ENCODE results near the gene CRB1.

Gene CRB1

GRCh38 chr1:197304638-197305200 is 36.7 kb downstream of the CRB1 start:
- no peak for DNase-seq (ENCODE audit: low read depth)

DNA sequence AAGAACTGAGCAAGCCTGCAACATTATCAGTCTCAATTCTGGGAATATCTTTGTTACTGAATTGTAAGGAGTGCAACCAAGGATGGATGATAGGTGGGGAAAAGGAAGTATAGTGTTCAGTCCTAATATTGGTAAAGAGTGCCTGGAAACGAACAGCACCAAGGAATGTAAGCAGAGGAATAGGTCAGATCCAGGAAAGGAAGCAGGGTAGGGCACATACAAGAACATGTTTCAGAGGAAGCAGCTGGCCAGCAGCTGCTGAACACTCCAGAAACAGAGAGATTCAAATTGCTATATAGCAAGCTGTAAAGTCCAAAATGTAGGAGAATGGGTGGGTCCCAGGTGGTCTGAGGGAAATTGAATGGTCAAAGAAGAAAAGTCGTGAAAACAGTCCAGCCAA is 37.9 kb downstream of the CRB1 start:
- DNase-seq (ENCODE audit: low read depth) = no peak

GRCh38 chr1:197306381-197307062 is 38.5 kb downstream of the CRB1 start:
- no peak for DNase-seq (ENCODE audit: low read depth)

DNA sequence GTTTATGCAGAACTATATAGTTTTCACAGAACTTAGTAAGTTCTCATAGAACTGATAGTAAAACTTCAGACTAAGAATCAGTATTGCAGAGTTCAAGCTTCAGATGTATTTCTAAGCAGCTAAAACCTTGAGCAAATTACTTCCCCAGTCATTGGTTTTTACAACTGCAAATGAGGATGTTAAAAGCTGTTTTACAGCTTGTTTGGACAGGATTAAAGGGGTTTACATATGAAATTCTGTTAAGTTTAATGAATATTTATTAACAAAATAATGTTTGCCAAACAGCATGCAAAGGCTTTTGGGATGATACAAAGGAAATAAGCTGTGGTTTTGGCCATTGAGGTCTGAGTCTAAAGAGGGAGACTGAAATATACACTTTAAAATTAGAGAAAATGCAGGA is 39.1 kb downstream of the CRB1 start:
- DNase-seq (ENCODE audit: low read depth) = no peak

DNA sequence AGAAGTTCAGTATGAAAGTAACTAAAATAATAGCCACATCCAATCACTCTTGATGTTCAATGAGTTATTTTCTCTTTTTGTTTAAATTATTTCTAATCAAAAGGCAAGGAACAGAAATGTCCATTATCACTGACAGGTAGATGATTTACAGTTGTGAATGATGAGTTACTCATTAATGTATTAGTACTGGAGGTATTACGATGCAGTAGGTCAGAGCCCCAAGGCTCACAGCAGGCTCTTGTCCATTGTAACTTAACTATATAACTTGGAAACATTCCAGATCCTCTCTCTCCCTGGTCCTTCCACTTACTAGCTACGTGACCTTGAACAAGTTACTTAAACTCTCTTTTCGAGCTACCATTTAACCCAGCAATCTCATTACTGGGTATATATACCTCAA is 39.5 kb downstream of the CRB1 start:
- DNase-seq (ENCODE audit: low read depth) = no peak

GRCh38 chr1:197311081-197311480 is 43.0 kb downstream of the CRB1 start:
- no peak for DNase-seq (ENCODE audit: low read depth)

DNA sequence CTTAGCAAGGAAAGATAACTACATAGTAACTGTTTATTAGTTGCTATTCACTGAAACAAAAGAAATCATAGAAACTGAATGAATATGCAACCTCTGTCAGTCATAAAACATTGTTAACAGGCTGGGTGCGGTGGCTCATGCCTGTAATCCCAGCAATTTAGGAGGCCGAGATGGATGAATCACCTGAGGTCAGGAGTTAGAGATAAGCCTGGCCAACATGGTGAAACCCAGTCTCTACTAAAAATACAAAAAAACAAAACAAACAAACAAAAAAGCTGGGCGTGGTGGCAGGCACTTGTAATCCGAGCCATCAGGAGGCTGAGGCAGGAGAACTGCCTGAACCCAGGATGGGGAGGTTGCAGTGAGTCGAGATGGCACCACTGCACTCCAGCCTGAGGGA is 44.1 kb downstream of the CRB1 start:
- DNase-seq (ENCODE audit: low read depth) = no peak

GRCh38 chr1:197313713-197314112 is 45.7 kb downstream of the CRB1 start:
- no peak for DNase-seq (ENCODE audit: low read depth)

- no peak for DNase-seq (ENCODE audit: low read depth)
Observed at GRCh38 chr1:197314682-197315081, 46.6 kb downstream of the CRB1 start.

- DNase-seq (ENCODE audit: low read depth) = no peak
Observed at GRCh38 chr1:197319631-197320030, 51.6 kb downstream of the CRB1 start.

- DNase-seq (ENCODE audit: low read depth) = peak; percentile 82
Observed at GRCh38 chr1:197320991-197321531, 53.0 kb downstream of the CRB1 start.

DNA sequence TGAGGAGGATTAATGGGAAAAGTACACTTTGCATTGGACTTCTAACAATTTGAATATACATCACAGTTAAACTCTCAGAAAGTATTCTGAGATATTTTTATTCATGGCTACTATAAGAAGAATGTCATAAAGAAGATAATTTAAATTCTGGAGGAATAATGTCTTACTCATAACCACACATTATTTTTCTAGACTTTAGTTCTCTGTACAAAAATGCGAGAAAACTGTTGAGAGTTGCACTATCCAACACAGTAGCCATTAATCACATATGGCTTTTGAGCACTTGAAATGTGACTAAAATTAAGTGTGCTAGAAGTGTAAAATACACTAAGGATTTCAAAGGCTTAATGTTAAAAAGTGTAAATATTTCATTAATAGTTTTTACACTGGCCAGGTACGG is 53.8 kb downstream of the CRB1 start:
- DNase-seq (ENCODE audit: low read depth) = no peak

- no peak for DNase-seq (ENCODE audit: low read depth)
Observed at GRCh38 chr1:197327776-197328364, 59.8 kb downstream of the CRB1 start.

DNA sequence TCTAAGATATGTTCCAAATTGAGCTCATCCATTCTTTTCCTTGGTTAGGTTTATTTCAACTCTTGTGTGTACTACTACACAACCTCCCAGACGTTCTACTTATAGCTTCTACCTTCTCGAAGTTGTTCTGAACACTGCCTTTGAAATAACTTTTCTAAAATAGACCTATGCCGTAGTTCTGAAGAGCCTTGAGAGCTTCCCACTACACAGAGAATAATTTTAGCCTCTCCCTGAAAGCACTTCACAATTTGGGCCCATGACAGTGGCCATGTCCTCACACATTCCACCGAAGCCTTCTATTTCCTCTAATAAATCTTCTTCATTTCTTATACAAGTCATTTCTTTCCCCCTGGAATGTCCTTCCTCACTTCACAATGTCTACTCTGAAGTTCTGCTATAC is 62.2 kb downstream of the CRB1 start:
- DNase-seq (ENCODE audit: low read depth) = no peak

DNA sequence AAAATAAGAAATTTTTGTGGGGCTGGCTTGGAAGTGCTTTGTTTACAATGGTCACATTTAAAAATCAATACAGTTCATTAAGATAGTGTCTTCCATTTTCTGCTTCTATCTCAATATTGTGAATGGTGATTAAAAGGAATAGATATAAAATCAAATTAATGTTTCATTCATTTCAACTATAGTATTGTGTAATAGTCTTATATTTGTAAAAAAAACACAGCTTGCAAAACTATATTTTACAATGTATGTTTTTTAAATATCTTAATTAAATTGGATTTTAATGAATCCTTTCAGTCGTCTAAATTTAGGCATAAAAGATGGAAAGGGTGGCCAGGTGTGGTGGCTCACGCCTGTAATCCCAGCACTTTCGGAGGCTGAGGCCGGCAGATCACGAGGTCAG is 63.5 kb downstream of the CRB1 start:
- DNase-seq (ENCODE audit: low read depth) = no peak

GRCh38 chr1:197333041-197333440 is 65.0 kb downstream of the CRB1 start:
- no peak for DNase-seq (ENCODE audit: low read depth)

DNA sequence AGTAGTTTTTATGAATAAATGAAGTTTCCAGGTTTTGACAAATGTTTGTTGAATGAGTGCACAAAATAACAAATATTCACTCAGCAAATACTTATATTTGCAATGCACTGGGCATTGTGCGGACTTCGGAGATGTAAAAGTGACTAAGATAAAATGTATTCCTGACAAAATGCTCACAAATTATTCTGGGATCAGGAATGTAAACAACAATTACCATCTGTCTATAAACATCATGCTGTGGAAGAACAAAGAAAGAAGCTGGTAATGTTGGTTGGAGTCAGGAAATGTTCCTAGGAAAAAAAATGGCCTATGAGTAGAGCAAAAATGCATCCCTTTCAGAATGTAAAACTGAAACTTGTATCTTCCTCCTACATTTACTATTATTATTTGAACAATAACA is 68.5 kb downstream of the CRB1 start:
- no peak for DNase-seq (ENCODE audit: low read depth)

DNA sequence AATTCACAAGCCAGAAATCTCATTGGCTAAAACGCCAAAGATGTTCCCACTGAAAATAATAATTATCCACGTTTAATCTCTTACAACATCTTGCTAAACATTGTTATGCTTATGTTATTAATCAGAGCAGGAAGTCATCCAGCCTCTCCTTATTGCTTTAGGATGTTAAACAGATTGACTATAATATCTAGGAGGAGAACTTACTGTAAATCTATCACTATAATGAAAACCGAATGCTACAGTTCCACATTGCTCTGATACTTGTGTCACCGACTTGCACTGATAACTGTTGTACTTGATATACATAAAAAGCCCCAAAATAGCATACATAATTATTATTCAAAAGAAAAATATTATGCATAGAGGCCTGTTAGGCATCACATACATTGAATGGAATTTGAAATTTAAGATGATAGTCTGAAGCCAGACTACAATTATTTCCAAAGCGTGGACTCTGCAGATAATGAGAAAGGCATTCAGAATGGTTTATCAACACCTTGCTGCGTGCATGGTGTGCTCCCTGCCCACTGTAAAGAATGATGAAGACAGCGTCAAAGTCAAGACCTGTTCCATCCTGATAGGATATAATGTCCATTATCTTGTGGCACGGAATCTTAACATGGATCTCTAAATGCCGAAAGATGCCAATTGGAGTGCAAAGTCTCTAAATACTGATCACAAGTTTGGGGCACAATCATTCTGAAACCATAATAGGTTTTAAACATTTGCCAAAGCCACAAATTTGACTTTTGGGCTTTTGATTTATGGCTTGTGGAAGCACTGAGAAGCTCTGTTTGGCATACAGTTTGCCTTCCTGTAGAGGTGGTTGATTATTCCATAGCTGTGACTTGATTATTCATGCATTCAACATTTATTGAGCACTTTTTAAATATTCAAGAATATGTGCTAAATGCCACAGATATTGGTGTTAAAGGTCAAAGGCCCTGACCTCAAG is 71.3 kb downstream of the CRB1 start:
- no peak for DNase-seq (ENCODE audit: low read depth)

DNA sequence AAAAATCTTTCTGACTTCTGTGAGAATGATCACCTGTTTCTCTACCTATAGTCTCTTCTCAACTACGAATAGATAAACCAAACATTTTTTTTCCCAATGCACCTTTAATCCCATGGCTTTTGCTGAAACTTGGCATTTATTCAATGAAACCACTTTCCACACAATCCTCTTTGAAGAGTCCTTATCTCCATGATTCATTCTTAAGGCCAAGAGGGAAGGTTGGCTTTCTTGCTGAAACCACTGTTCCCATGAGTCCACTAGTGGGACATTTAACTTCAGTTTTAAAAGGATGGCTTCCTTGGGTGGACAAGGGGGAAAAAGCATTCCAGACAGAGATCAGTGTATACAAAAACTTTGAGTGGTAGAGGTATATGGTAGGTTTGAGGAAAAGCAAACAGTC is 73.6 kb downstream of the CRB1 start:
- DNase-seq (ENCODE audit: low read depth) = no peak

DNA sequence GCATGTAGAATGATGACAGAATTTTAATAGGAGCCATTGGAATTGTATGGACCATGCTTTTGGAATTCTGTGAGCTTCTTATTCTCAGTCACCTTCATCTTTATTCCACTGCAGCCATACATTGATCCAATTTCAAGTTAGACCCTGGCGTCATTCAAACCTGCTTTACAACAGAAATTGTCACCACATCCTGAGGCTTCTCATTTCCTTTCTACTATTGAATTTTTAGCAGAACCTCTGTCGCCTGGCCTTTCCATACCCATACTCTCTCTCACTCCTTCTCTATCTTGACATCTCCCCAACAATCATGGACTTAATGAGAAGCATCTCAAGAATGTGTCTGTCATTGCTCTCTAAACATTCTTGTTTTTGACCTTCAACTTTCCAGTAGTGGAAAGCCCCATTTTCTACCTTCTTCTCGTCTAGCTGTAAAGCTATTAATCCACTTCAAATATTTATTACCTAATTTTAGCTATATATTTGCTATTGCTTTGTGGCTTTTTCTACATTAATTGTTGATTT is 74.1 kb downstream of the CRB1 start:
- no peak for DNase-seq (ENCODE audit: low read depth)

GRCh38 chr1:197342669-197343068 is 74.6 kb downstream of the CRB1 start:
- DNase-seq (ENCODE audit: low read depth) = no peak

DNA sequence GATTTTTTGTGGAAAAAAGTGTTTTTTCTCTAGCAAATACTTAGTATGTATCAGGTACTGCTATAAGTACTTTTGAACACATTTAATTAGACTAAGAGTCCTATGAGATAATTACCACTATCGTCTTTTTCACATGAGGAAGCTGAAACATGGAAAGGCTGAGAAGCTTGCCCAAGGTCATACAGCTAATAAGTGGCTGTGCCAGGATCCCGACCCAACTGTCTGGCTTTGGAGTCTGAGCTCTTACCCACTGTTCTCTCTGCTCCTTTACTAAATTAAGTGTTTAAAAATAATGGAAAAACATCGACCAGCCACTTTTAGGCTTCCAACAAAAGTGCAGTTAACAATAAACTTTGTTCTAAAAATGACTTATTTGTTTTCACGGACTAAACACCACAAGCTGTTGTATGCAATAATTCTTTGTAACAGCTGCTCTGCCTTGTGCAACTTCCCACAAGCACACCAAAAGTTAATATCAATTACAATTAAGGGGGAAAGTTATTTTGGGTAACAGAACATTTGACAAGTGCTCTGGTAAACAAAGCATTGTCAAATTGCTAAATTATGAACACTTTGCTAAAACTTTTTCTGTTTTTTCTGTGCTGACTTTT is 75.7 kb downstream of the CRB1 start:
- DNase-seq (ENCODE audit: low read depth) = no peak
